ENCODE measurements around the gene BLM. TPM values are rescaled to one million over a fixed set of nuclear protein-coding genes. Genes with fewer than 3 reads are reported as not detected.

Gene BLM
- total and polyA plus RNA-seq, 2 of the 8 experiments (the other 6 are each of a cell fraction or from before 2014, with no cell fraction given) = 15.2 to 46.7 TPM

DNA sequence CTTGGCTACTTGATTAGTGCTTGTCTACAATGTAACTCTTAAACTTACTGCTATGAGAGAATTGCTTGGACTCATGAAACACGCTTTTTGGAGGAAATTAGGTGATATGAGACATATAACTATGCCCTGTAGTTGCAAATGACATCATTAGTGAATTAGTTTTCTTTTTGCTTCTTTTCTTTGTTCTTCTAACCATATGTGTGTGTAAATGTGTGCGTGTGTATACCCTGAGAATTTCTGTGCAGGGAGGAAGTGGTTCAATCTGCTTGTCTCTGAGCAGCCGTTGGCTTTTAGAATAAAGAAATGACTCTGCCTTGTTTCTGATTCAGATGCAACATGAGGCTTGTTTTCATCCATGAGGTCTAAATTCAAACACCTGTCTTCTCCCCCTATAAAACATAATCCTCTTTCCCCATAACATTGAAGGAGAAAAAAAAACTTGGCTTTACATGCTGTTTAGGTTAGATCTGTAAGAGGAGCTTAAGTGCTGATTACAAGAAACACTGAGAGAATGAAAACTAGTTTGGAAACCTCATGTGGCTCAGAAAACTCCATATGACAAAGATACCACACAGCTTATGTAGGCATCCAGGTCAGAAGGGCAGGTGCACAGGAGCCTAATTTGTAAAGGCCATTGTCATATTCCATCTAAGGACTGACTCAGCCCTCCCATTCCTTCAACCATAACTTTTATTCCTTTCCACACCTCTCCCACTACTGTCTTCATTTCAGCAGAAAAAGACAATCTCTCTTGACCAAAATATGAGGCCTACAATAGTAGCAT, 30.5 kb upstream of the BLM start:
- Histone ChIP-seq H2BK20ac (ENCODE audit: low read length) (no peak overlapping the region), H3K27ac (ENCODE audit: low read depth, low read length) (no peak overlapping the region), H3K27me3 (replicated peaks in 1 of 4; ENCODE audit: control insufficient read depth in 3 of 4, extremely low read depth in 1 of 4, insufficient read depth in 3 of 4, low read length in 3 of 4) (no peaks in the 10 kb centered on the region), H3K9me3 (ENCODE audit: insufficient read depth in 2 of 2, low read depth in 1 of 2, low read length in 1 of 2) (0 out of 4 replicates have a peak, but pooled peaks cover 0 to 2% of the 10 kb centered on the region in 2 experiments), H2BK120ac (replicated peaks; ENCODE audit: low read depth, low read length) (no peak overlapping the region), H4K91ac (replicated peaks; ENCODE audit: insufficient read length, low read length) (no peak overlapping the region), H3K9ac (replicated peaks in 1 of 4; ENCODE audit: extremely low read depth in 1 of 4, low read depth in 3 of 4, low read length in 3 of 4) (no peak overlapping the region), H3K4me1 (replicated peaks in 1 of 4; ENCODE audit: control insufficient read depth in 3 of 4, insufficient read depth in 4 of 4, low read length in 3 of 4) (peaks cover 0 to 2% (median 0%) of the 10 kb centered on the region in 4 experiments; a peak in 1 of 7 replicates), H3K18ac (ENCODE audit: extremely low read depth, low read length) (no peak overlapping the region), H3K23ac (ENCODE audit: insufficient read length) (no peak overlapping the region), H3K36me3 (ENCODE audit: control insufficient read depth in 2 of 4, insufficient read depth in 4 of 4, low read length in 3 of 4) (no peaks in the 10 kb centered on the region), H4K8ac (ENCODE audit: extremely low read depth, insufficient read depth, low read length) (no peak overlapping the region), H3K4me3 (ENCODE audit: extremely low read depth in 1 of 4, insufficient read depth in 2 of 4, low read depth in 3 of 4, low read length in 4 of 4) (no peak overlapping the region), H2BK5ac (ENCODE audit: low read depth, low read length) (no peak overlapping the region), H3K14ac (ENCODE audit: insufficient read length) (no peak overlapping the region), H4K20me1 (replicated peaks in 1 of 2; ENCODE audit: control insufficient read depth in 1 of 2, insufficient read depth in 2 of 2, low read length in 2 of 2) (no peaks in the 10 kb centered on the region), H2BK12ac (ENCODE audit: low read depth, low read length) (no peak overlapping the region), H3K56ac (replicated peaks; ENCODE audit: insufficient read length, low read depth, low read length) (no peak overlapping the region), H2AK5ac (ENCODE audit: low read depth, low read length) (no peak overlapping the region), H2BK15ac (ENCODE audit: low read length) (no peak overlapping the region), H3K4me2 (ENCODE audit: insufficient read depth in 1 of 2, low read depth in 2 of 2, low read length in 2 of 2) (no peak overlapping the region), H2AFZ (ENCODE audit: low read length) (no peak overlapping the region), H3K79me1 (ENCODE audit: low read depth, low read length) (no peaks in the 10 kb centered on the region), H4K5ac (ENCODE audit: insufficient read length, low read depth, low read length) (no peak overlapping the region), H3K79me2 (ENCODE audit: control insufficient read depth in 1 of 2, insufficient read depth in 2 of 2, low read length in 2 of 2) (no peaks in the 10 kb centered on the region), H3K4ac (replicated peaks; ENCODE audit: insufficient read length, low read depth, low read length) (no peak overlapping the region), H3K23me2 (ENCODE audit: low read depth, low read length) (no peaks in the 10 kb centered on the region)
- POLR2A ChIA-PET (ENCODE audit: partially characterized antibody) = no interaction called here
- no peak for FAIRE-seq
- 80% methylated on average over 3 of the region's 3 CpGs; no CpG with 5 or more reads in 1 of the 2 experiments for WGBS, 2 experiments (ENCODE audit: extremely low coverage in 1 of 2, insufficient coverage in 1 of 2, insufficient read length in 1 of 2, insufficient replicate concordance in 2 of 2, low coverage in 1 of 2, low lambda C conversion rate in 2 of 2, missing lambda C conversion rate in 1 of 2)
- CTCF ChIA-PET (ENCODE audit: partially characterized antibody) = no interaction called here
- no peak for DNase-seq (ENCODE audit: low read depth in 1 of 2, low spot score in 2 of 2)
- no peak for TF ChIP-seq BRCA1 (IDR thresholded peaks at IDR 0.05; ENCODE audit: low read depth, low read length)
- TF ChIP-seq KDM4A (IDR thresholded peaks at IDR 0.05; ENCODE audit: low read depth, low read length, severe bottlenecking) = no peak
- TF ChIP-seq RXRA (IDR thresholded peaks at IDR 0.05; ENCODE audit: insufficient read depth, low read depth, low read length) = no peak
- TF ChIP-seq YY1 (IDR thresholded peaks at IDR 0.05; ENCODE audit: low read depth, low read length) = no peak
- no peak for TF ChIP-seq TAF7 (optimal IDR thresholded peaks at IDR 0.05; ENCODE audit: borderline replicate concordance, low read depth, low read length)
- TF ChIP-seq RNF2 (IDR thresholded peaks at IDR 0.05; ENCODE audit: borderline replicate concordance, low read depth, low read length, missing control alignments, poor library complexity, severe bottlenecking) = no peak
- TF ChIP-seq E2F6 (IDR thresholded peaks at IDR 0.05) = no peak
- no peak for TF ChIP-seq SRF (IDR thresholded peaks at IDR 0.05; ENCODE audit: low read depth, low read length)
- no peak for TF ChIP-seq SP1 (IDR thresholded peaks at IDR 0.05; ENCODE audit: low read depth, low read length)
- no peak for TF ChIP-seq MAX (IDR thresholded peaks at IDR 0.05)
- TF ChIP-seq BCL11A (IDR thresholded peaks at IDR 0.05; ENCODE audit: low read depth in 2 of 2, low read length in 2 of 2) = no peak
- TF ChIP-seq ASH2L (IDR thresholded peaks at IDR 0.05; ENCODE audit: low read length) = no peak

All from H1 (cell line).